ENCODE measurements around the gene EHD1.

Gene EHD1

DNA sequence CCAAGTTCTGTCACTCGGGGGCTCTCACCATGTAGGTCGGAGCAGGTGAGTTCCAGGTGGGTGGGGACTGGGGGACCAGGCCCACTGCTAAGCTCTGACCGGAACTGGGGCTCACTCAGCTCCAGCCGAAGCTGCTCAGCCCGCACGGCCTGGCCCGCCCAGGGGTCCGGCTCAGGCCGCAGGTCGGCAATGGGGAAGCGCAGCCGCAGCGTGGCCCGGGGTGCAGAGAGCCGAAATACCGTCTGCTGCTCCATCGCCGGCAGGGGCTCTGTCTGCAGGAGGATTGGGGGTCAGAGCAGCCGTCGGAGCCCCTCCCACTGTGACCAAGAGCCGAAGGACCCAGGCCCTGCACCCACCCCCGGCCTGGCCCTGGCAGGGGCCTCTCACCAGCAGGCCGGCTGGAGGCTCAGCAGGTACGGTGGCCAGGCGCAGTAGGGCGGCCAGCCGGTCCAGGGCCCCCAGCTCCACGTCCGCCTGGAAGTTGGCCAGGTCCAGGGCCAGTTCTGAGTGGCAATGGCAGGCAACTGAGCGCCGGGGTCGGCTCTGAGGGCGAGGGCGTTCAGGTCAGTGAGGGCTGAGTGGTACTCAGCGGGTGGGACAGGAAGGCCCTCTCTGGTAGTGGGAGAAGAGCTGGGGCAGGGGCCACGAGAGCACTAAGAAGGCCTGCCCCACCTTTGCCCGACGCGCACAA, 31.4 kb upstream of the EHD1 start:
- no peak for DNase-seq

DNA sequence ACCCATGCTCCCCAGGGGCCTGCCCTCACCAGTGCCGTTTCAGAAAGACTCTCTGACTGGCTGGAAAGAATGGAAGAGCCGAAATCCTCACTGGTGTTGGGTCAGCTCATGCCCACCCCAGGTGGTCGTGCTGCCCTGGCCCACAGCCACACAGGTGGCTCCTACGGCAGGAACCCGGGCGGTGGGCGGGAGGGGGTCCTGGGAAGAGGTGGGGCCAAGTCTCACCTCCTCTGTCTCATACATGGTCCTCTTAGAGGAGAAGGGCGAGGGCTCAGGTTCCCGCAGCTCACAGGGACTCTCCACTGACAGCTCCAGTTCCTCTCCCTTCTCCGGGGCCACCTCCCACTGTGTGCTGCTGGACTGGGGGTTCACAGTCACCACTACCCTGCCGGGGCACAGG, 30.3 kb upstream of the EHD1 start:
- no peak for DNase-seq

DNA sequence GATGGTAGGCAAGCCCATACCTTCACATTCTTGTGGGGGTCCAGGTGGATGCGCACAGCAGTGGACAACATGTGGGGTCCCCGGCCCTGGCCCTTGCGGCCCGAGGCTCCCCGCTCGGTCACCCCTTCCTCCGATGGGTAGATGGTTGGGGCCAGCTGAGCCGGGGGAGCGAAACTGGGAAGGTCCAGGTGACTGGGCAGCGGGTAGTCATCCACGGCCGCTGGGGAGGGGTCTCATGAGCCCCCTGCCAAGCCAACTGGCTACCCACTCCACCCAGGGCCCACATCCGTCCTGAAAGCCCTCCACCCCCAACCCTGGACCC, 27.9 kb upstream of the EHD1 start:
- DNase-seq, result no peak

DNA sequence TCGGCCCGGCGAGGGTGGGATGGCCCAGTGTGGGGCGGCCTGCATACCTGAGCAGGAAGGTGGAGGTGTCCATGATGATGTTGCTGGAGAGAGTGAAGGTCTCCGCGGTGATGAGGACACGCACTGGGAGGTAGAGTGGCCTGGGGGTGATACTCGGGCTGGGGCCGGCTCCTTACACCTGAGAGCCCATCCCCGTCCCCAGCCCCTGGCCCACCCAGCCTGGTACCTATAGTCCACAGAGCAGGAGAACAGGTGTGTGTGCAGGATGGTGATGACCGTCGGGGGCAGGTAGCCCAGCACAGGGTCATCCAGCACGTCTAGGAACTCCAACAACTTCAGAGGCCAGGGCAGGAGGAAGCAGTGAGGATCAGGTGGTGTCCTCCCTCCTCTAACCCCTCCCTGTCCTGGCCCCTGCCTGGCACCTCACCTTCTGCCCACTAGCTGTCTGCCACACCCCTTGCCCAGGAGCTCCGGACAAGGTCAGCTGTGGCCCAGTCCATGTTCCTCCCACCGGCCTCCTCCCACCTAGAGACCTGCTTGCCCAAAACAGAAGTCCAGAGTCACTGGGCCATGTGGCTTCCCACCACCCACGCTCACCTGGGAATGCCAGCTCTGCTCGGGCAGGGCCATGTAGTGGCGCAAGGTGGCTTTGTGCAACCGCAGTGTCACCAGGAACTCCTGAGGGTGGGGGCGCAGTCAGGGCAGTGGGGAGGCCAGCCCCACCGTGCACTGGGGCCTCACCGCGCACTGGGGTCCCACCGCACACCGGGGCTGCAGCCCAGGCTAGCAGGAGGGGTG, 27.3 kb upstream of the EHD1 start:
- no peak for DNase-seq

DNA sequence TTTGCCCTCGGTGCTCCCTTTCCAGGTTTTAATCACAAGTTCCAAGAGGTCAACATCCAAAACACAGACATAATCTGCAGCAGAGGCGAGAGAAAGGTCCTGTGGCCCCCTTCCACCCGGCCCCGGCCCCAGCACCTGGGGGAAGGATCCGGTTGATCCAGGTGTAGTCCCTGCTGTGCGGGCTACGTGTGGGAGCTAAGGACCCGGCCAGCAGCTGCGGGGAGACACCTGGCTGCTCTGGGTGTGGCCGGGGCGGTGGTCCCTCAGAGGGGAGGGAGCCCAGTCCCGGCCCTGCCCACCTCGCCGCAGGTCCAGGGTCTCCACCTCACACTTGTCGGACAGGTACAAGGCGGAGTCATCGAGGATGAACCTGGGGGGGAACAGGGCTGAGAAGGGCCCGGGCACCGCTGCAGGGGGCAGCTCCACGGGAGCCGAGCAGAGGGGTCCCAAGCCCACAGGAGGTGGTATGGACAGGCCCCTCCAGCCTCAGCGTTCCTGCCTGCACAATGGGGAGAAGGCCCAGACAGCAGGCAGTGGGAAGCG, 24.9 kb upstream of the EHD1 start:
- DNase-seq, result no peak

DNA sequence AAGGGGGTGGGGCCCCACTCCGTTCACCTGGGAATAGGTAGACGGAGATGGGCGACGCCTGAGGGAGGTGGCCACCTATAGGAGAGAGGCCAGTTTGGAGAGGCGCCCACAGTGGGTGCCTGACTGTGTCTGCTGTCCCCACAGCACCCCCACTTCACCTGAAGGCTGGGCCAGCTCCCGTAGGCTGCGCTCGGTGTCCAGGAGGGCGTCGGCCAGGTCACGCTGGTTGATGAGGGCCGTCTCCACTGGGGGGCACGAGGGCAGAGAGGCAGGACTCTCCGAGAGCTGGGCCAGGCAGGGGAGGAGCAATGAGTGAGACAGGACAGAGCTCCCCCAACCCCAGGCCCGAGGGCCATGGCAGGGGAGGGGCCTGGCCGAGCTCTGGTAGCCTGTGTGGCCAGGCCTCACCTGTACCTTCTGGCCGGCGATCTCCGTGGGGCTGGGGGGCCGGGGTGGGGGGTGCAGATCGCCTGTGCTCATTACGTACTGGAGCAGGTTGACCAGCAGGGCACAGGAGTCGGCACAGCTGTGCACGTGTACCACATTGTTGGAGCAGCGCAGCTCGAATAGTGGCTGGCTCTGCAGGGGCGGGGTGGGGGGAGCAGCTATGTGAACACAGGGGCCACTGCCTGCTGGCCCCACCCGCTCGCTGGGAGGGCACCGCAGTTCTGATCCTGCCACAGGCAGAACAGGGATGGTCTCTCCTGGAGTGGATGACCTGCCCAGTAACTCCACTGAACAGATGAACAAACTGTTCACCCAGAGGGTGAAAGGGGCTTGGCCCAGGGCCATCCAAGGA, 23.9 kb upstream of the EHD1 start:
- DNase-seq, result no peak

DNA sequence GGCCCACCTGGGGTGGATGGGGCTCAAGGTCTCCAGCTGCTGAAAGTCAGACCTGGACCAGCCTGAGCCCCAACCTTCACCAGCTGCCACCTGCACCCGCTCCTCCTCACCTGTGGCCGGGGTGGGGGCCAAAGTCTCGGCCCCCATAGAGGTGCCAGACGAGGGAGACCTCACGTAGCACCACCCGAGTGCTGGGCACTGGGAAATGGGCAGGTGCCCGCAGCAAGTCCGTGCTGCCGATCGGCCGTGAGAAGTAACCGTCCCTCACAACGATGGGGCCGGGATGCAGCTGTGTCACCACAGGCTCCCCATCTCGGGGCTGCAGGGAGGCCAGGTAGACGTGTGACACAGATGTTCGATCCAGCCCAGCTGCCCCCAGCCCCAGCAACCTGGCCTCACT, 22.4 kb upstream of the EHD1 start:
- no peak for DNase-seq

DNA sequence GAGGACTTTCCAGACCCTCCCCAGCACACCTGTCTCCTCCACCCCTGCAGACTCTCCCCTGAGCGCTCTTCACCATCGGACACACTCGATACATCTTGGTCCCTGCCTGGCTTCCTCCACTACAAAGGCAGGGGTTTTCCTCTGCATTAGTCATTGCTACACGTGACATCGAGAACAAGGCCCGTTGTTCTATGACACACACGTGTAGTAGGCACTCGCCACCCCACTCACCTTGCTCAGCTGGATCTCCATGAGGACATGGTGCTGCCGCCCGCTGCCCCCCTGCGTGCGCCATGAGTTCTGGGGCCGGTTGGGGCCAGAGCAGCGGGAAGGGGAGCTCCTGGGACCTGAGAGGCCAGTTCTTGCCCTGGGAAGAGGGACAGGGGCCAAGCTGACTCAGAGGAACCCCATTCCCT, 21.9 kb upstream of the EHD1 start:
- peak; percentile 95 for DNase-seq

DNA sequence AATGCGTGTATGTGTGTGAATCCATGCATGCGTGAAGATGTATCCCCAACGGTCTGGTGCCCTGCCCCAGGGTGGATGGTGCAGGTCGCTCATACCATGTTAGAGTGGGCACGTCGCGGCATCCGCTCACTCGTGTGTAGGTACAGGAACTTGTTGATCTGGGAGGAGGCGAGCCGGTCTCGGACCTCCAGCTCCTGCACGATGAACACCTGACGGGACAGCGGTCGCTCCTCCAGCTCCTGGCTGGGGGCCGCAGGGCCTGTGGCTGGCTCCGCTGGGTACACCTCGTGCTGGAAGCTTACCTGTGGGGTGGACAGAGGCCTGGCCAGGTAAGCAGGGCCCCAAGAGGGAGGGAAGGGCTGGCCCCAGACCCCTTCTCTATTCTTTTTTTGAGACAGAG, 20.1 kb upstream of the EHD1 start:
- DNase-seq, result no peak

DNA sequence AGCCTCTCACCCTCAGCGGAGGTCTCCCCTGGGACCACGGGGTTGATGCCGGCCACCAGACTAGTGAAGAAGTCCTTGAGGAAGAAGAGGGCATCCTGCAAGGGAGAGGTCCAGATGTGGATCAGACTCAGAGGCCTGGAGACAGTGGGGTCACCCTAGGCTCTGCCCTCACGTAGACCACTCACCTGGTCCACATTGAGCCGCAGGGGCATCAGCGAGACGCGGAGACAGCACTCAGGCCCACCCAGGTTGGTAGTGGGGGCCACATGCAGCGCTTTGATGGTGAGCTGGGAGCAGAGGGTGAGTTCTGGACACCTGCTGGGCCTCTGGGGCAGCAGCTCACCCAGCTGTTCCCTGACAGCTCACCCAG, 19.6 kb upstream of the EHD1 start:
- no peak for DNase-seq

DNA sequence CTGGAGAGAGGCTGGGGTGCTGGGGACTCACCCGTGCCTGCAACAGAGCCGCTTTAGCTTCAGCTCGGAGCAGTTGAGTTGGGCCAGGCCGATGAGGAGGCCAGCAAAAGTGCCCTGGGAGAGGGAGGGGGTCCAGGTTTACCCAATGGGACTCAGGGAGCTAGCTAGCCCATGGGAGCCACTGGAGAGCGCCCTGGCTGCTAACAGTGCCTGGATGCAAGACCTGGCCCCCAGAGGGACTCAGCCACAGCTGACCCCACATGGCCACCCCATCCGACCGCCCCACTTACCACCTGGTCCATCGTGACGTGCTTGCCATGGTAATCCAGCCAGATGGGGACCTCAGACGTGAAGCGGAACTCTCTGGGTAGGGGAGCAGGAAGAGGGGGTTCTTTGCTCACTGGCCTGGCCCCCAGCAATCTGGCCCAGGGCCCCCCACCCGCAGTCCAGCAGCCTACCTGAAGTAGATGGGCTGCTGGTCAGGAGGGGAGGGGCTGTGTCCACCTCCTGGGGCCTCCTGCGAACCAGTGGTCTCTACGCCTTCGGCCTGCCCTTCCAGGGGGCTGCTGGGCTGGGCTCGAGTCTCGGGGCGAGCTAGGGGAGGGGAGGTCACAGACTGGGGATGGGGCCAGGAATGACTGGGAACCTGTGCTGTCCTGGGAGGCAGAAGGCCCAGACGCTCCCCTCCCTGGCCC, 19.1 kb upstream of the EHD1 start:
- DNase-seq, result no peak

DNA sequence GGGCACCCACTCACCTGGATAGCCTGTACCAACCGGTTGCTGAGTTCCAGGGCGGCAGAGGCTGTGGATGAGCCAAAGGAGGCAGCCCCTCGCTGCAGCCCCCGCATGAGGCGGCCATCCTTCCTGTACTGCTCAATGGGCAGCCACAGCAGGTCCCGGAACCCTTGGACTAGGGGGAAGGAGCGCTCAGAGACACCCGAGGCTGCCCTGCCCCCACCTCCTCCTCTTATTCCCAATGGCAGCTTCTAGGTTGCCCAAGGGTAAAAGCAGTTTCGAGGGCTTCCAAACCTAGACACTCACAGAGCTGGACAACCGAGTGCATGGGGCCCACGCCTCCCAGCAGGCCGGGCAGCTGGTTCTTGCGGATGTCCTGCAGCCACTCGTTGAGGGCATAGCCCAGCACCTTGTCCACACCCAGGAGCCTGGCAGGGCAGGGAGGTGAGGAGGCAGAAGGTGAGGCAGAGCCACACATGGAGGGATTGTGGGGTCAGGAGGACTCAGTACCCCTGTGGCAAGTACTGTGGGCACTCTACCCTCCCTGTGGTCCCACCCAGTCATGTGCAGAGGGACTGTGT, 18.1 kb upstream of the EHD1 start:
- no peak for DNase-seq

DNA sequence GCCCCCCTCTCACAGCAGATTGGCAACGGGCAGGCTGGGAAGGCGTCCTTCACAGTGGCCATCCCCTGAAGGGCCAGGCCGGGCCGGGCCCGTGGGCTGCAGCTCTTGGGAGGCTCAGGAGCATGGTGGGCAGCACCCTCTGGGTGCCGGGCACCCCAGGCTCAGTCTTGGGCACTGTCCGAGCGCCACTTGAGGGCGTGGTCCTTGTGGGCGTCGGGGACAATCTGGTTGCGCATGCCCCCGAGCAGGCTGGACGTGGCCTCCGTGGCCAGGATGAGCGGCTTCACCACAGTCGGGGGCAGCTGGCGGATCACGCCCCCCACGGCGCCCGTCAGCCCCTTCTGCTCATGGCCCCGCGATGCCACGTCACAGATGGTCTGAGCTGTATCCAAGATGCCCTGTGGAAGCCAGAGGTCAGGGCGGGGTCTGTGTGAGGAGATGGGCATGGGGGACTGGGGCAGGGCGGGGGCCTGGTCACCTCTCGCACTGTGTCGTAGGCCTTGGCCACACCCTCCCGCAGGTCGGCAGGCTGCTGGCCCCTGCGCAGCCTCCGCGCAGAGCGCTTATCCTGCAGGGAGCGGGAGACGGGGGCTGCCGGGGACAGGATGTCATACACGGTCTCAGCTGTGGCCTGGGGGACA, 16.5 kb upstream of the EHD1 start:
- DNase-seq, result no peak

DNA sequence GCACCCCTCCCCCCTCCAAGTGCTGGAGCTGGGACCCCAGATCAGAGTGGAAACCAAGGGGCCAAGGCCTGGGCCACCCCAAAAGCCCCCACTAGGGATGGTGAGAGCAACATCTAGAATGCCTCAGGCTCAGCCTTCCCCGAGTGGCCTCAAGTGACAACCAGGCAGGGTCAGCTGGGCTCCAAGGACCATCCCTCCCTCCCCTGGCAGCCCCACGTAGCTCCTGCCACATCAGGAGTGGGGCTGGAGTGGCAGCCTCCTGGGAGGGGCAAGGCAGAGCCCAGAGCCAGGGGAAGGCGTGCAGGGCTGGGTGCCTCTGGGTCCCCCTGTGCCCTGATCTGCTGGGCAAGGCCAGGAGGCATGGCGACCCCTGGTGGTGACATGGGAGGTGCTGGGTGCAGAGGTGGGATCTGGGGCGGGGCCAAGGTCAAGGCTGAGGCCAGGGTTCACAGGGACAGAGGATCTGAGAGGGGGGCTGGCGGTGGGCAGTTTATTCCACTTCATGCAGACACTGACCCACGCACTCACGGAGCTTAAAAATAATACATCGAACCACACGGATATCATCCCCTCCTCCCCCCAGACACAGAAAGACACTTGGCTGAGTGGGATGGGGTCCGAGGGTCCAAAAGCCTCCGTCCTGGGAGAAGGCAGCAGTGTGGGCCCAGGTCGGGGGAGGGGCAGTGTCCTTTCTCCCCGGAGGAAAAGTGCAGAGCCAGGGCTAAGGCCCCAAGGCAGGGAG, 15.8 kb upstream of the EHD1 start:
- peak; percentile 90 for DNase-seq

DNA sequence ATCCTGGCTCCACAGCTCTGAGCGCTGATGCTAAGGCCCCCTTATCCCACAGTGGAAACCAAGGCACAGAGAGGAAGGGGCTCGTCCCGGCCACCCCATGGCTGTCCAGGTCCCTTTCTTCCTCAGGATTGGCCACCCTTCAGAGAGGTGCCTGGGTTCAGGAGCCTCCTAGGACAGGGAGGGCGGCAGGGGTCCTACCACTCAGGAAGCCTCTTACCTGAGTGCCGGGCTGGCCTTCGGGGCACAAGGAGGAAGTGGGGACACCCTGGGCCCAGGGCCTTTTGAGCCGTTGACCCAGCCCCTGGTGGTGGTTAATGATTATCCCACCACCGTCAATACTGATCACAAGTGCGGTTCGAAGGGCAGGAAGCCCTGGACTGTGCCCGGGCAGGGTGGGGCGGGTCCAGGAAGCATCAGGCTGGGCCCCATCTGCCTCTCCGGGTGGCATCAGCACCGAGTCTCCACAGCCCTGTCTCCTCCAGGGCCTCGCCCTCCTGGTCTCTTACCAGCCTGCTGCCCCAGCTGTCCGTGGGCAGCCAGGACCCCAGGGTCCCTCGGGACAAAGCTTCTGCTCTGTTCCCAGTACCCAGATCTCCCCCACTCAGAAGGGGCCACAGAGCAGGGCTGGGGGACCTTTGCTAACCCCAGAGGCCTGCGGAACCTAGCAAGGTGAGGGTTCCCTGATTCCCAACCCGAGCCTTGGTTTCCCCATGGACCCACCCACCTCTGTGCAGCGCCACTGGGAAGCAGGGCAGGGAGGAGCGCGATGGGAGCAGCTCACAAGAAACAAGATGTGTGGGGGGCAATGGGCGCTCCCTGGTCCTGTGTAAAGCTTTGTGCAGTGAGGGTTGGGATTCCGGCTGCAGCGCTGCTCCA, 15.0 kb upstream of the EHD1 start:
- DNase-seq, result peak; percentile 92

DNA sequence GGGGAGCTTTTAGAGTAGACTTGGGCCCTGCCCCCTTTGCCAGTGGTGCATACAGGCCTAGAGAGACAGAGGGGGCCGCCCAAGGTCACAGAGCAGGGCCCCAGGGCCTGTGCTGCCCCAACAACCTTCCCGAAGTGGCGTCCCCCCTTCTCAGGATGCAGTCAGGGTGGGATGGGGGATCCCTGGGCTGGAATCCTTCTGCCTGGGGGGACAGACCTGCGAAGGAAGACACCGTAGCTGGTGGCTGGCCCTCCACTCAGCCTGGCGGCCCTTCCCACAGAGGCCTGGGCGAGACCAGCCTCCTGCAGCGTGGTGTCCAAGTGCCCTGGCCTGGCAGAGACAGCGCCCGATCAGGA, 14.4 kb upstream of the EHD1 start:
- DNase-seq, result peak; percentile 52

DNA sequence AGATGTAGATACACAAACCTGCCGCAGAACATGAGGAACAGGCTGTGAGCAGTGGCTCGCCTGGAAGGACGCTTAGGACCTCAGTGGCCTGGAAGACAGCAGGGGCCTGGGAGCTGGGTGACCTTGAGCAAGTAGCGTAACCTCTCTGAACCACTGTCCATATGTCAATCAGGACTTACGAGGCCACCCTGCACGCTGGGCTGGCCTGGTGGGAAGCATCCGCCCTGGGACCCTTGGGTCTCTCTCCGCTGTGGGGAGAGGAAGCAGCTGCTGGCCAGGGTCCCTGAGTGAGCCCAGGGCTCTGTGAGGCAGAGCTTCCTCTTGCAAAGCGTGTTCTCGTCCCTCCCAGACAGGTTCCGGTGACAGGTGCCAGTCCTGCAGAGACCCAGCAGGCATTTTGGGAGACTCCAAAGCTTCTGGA, 14.0 kb upstream of the EHD1 start:
- DNase-seq, result peak; percentile 37

DNA sequence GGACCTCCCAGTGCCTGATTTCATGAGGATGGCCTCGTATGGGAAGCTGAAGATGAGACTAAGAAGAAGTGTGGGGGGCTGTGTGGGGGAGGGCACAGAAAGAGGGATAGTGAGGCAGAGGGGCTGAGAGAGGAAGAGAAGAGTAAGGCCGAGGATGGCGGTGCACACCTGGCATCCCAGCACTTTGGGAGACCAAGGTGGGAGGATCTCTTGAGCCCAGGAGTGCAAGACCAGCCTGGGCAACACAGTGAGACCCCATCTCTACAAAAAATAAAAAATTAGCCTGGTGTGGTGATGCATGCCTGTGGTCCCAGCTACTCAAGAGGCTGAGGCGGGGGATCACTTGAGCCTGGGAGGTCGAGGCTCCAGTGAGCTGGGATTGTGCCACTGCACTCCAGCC, 13.5 kb upstream of the EHD1 start:
- DNase-seq, result no peak

DNA sequence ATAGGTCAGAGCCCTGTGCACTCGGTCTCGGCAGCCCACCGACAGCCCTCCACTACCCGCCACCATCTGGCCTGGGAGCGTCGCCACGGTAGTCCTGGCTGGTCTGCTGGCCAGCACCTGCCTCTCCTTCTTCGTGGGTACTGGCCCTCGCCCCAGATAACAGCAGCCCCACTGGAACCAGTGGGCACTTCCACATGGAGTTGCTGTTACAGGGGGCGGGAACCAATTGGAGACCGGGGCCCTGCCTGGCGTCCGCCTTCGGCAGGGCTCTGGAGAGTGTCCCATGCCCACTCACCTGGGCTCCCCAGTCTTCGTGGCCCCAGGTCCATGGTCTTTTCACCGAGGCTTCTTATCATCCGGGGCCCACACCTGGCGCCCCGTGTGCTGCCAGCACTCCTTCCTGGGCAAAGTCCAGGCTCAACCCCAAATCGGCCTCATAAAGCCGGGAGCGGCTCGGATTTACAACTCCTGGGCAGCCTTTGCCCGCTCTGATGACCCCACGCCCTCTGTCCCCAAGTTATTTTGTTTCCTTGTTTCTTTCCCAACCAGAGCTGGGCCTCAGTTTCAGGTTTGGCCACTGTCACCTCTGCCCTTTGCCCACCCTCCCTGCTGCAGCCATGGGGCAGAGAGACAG, 12.9 kb upstream of the EHD1 start:
- DNase-seq, result no peak

DNA sequence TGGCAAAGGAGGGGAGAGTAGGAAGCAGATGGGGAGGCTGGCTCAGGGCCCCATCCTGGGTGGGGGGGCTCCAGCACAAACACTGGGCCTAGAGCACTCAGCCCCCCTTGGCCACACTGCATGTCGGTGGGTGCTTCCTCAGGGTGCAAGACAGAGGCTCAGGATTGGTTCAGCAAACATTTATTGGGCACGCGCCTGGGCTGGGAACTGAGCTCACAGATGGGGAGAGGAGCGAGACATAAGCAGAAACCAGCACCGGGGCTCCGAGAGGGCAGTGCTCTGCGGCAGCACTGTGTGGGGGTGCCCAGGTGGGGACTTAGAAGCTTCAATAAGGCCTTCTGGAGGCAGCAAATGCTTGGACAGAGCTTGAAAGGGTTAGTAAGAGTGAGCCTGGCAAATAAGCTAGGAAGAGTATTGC, 12.1 kb upstream of the EHD1 start:
- DNase-seq, result no peak

All from DMS53 (cell line).